Ovary (tissue), 3 donors: Measurements from ENCODE around the gene PADI2.

ENCODE experiments used
- CTCF ChIP-seq, 3 donors: fragments of 450-650 bp in 2 of 3; fragments of 200-600 bp in 1 of 3; IDR thresholded peaks; one replicate each; pipeline versions ENCODE4 v1.5.1 to v1.8.0; 2016 to 2022; ENCODE audit warnings: antibody characterized with exemption in 3 of 3, mild to moderate bottlenecking in 1 of 3
- EP300 ChIP-seq: sonication (generic); formaldehyde crosslinking; IDR thresholded peaks from one replicate; pipeline ENCODE4 v1.6.1; 2017; ENCODE audit warnings: antibody characterized with exemption
- POLR2A ChIP-seq: fragments of 450-650 bp; IDR thresholded peaks from one replicate; pipeline ENCODE4 v1.6.1; 2017; ENCODE audit warnings: antibody characterized with exemption, mild to moderate bottlenecking, moderate library complexity
- donor health status: DM: no; HTN: no; CAD: no.

DNA sequence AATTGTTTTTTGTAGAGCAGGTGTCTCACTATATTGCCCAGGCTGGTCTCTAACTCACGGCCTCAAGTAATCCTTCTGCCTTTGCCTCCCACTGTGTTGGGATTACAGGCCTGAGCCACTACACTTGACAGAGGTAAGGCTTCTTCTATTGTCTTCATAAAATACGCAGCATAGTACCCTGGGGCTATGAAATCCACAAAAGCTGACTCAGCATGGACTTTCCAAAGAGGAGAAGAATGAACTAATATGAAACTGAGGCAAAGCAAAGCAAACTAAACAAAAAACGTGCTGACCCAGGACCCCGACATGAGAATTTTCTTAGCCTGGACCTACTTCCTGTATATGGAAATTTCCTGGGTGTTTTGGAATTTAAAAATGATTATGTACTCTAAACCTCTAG lies 89.0 kb downstream of the PADI2 start:
- TF ChIP-seq POLR2A (no peak), CTCF (IDR thresholded peaks at IDR 0.05) (no peak), EP300 (no peak)
